ENCODE results near the gene SMNDC1.
"Not testable (repeated sequence)": the region's sequence is repeated elsewhere in the genome, so short reads cannot be mapped to it uniquely, and the experiment has no call there.

The SMNDC1 gene

GRCh38 chr10:110286841-110287240, 17.9 kb downstream of the SMNDC1 start:
- DNase-seq = no peak

- no peak for DNase-seq
These were observed 19.2 kb downstream of the SMNDC1 start for GRCh38 chr10:110285501-110285900.

- no peak for DNase-seq
These were observed 20.5 kb downstream of the SMNDC1 start for GRCh38 chr10:110284262-110284661.

GRCh38 chr10:110279407-110279986, 25.2 kb downstream of the SMNDC1 start:
- no peak for DNase-seq

- DNase-seq = no peak
These were observed 25.9 kb downstream of the SMNDC1 start for GRCh38 chr10:110278562-110279406.

GRCh38 chr10:110277591-110277990, 27.1 kb downstream of the SMNDC1 start:
- no peak for DNase-seq

GRCh38 chr10:110276603-110277002, 28.1 kb downstream of the SMNDC1 start:
- no peak for DNase-seq

GRCh38 chr10:110275128-110275729, 29.5 kb downstream of the SMNDC1 start:
- DNase-seq = no peak

GRCh38 chr10:110274647-110275046, 30.1 kb downstream of the SMNDC1 start:
- no peak for DNase-seq

- DNase-seq = no peak
These were observed 30.6 kb downstream of the SMNDC1 start for GRCh38 chr10:110274072-110274627.

- DNase-seq = no peak
These were observed 31.2 kb downstream of the SMNDC1 start for GRCh38 chr10:110273474-110273873.

- DNase-seq = not testable (repeated sequence)
These were observed 31.7 kb downstream of the SMNDC1 start for GRCh38 chr10:110272995-110273394.

- DNase-seq = no peak
These were observed 35.1 kb downstream of the SMNDC1 start for GRCh38 chr10:110269374-110270318.

GRCh38 chr10:110268971-110269370, 35.7 kb downstream of the SMNDC1 start:
- DNase-seq = no peak

GRCh38 chr10:110268442-110268841, 36.3 kb downstream of the SMNDC1 start:
- no peak for DNase-seq

GRCh38 chr10:110267276-110267675, 37.4 kb downstream of the SMNDC1 start:
- DNase-seq = no peak

- no peak for DNase-seq
These were observed 39.0 kb downstream of the SMNDC1 start for GRCh38 chr10:110265573-110266193.

- DNase-seq = no peak
These were observed 41.6 kb downstream of the SMNDC1 start for GRCh38 chr10:110263164-110263563.

GRCh38 chr10:110260746-110261477, 43.8 kb downstream of the SMNDC1 start:
- no peak for DNase-seq

GRCh38 chr10:110259317-110259716, 45.4 kb downstream of the SMNDC1 start:
- no peak for DNase-seq

- DNase-seq = no peak
These were observed 46.2 kb downstream of the SMNDC1 start for GRCh38 chr10:110258542-110258941.
